GM23338 (cell line): ENCODE results near the gene NTNG2. TPM values are rescaled to one million over a fixed set of nuclear protein-coding genes. Genes with fewer than 3 reads are reported as not detected.

Experiments used
- ATAC-seq: fragments of 200-7000 bp; cut with Tn5 transposase; 3 replicates; pipeline ENCODE4 v1.9.1; 2020
- DNase-seq: peaks from one replicate; pipeline ENCODE4 v3.0.0-alpha.2; 2015; ENCODE audit warnings: low spot score
- H2AFZ ChIP-seq: fragments of 200-600 bp; sonication (generic); 2 replicates; pipeline ENCODE4 v1.8.0; 2016; ENCODE audit warnings: antibody characterized with exemption, mild to moderate bottlenecking, moderate library complexity
- H3F3A ChIP-seq: fragments of 200-600 bp; sonication (generic); replicated peaks from 2 replicates; pipeline ENCODE4 v1.8.0; 2017; ENCODE audit warnings: antibody characterized with exemption, mixed run types, low read depth
- H3K27ac ChIP-seq: fragments of 200-600 bp; sonication (generic); 2 replicates; pipeline ENCODE4 v1.6.1; 2016; ENCODE audit warnings: low read depth
- H3K27me3 ChIP-seq: fragments of 200-600 bp; sonication (generic); 2 replicates; pipeline ENCODE4 v1.8.0; 2016; ENCODE audit warnings: mild to moderate bottlenecking, mixed run types, moderate library complexity; ENCODE audit not compliant: insufficient read depth
- H3K36me3 ChIP-seq: fragments of 200-600 bp; sonication (generic); 2 replicates; pipeline ENCODE4 v1.8.0; 2016; ENCODE audit warnings: mild to moderate bottlenecking; ENCODE audit not compliant: insufficient read depth
- H3K4me1 ChIP-seq: fragments of 200-600 bp; sonication (generic); 2 replicates; pipeline ENCODE4 v1.8.0; 2016; ENCODE audit warnings: mild to moderate bottlenecking, moderate library complexity; ENCODE audit not compliant: insufficient read depth
- H3K4me2 ChIP-seq: fragments of 200-600 bp; sonication (generic); 2 replicates; pipeline ENCODE4 v1.7.1; 2017; ENCODE audit warnings: mixed run types
- H3K4me3 ChIP-seq: fragments of 200-600 bp; sonication (generic); 2 replicates; pipeline ENCODE4 v1.6.1; 2016; ENCODE audit warnings: mixed run types
- H3K79me2 ChIP-seq: fragments of 200-600 bp; sonication (generic); replicated peaks from 2 replicates; pipeline ENCODE4 v1.8.0; 2017; ENCODE audit warnings: mild to moderate bottlenecking; ENCODE audit not compliant: insufficient read depth
- H3K9me2 ChIP-seq: fragments of 200-600 bp; sonication (generic); 2 replicates; pipeline ENCODE4 v1.8.0; 2017; ENCODE audit not compliant: insufficient read depth
- H4K20me1 ChIP-seq: fragments of 200-600 bp; sonication (generic); replicated peaks from 2 replicates; pipeline ENCODE4 v1.8.0; 2017; ENCODE audit warnings: mild to moderate bottlenecking; ENCODE audit not compliant: insufficient read depth
- H3K27ac Mint-ChIP-seq: 2 replicates; pipeline ENCODE4 v1.8.0; 2020; ENCODE audit warnings: inconsistent platforms, mild to moderate bottlenecking, moderate library complexity, mixed read lengths
- H3K27me3 Mint-ChIP-seq: 3 replicates; pipeline ENCODE4 v1.8.0; 2022; ENCODE audit warnings: low read depth, mild to moderate bottlenecking, moderate library complexity, mixed read lengths, inconsistent platforms; ENCODE audit not compliant: insufficient read depth, poor library complexity
- H3K36me3 Mint-ChIP-seq: 3 replicates; pipeline ENCODE4 v1.8.0; 2021; ENCODE audit warnings: low read depth, mild to moderate bottlenecking, inconsistent platforms, moderate library complexity, mixed read lengths
- H3K4me1 Mint-ChIP-seq: 3 replicates; pipeline ENCODE4 v1.8.0; 2020; ENCODE audit warnings: mild to moderate bottlenecking, inconsistent platforms, mixed read lengths
- H3K4me3 Mint-ChIP-seq: 3 replicates; pipeline ENCODE4 v1.8.0; 2021; ENCODE audit warnings: moderate library complexity, mild to moderate bottlenecking, inconsistent platforms, mixed read lengths
- H3K9me3 Mint-ChIP-seq: 3 replicates; pipeline ENCODE4 v1.8.0; 2020; ENCODE audit warnings: moderate library complexity, mild to moderate bottlenecking, inconsistent platforms, mixed read lengths
- ETS1 ChIP-seq: IDR thresholded peaks from 2 replicates; pipeline ENCODE4 v1.6.1; 2016; ENCODE audit warnings: antibody characterized with exemption
- EZH2 ChIP-seq: fragments of 200-600 bp; sonication (generic); IDR thresholded peaks from one replicate; pipeline ENCODE4 v1.8.0; 2017; ENCODE audit warnings: antibody characterized with exemption, mild to moderate bottlenecking, low read depth; ENCODE audit not compliant: unreplicated experiment
- NANOG ChIP-seq: IDR thresholded peaks from 2 replicates; pipeline ENCODE4 v1.6.1; 2016; ENCODE audit warnings: antibody characterized with exemption, borderline replicate concordance
- REST ChIP-seq: IDR thresholded peaks from one replicate; pipeline ENCODE4 v1.6.1; 2018; ENCODE audit warnings: antibody characterized with exemption; ENCODE audit not compliant: unreplicated experiment
- STAT1 ChIP-seq: IDR thresholded peaks from one replicate; pipeline ENCODE4 v1.6.1; 2016; ENCODE audit warnings: antibody characterized with exemption; ENCODE audit not compliant: unreplicated experiment
- ZNF114 ChIP-seq: fragments of 250-450 bp; sonication (Bioruptor Pico); IDR thresholded peaks from 2 replicates; pipeline ENCODE4 v1.5.0; 2020; ENCODE audit warnings: mild to moderate bottlenecking, moderate library complexity
- ZNF331 ChIP-seq: fragments of 250-450 bp; sonication (Bioruptor Pico); IDR thresholded peaks from 2 replicates; pipeline ENCODE4 v1.5.0; 2020; ENCODE audit warnings: low read depth, mild to moderate bottlenecking, moderate library complexity
- ZNF462 ChIP-seq: fragments of 250-450 bp; sonication (Bioruptor Pico); IDR thresholded peaks from 2 replicates; pipeline ENCODE4 v1.5.0; 2020; ENCODE audit warnings: mild to moderate bottlenecking, moderate library complexity
- polyA plus RNA-seq: library from polyadenylated mRNA; unstranded; fragments of >200 nt; fragmentation: Nextera tagmentation; extraction: Ambion mirVana; gene quantifications from 2 replicates; pipeline ENCODE4 v1.2.1, GENCODE V29; 2016
- total RNA-seq: library from RNA; depleted of rRNA; stranded (reverse); fragments of >200 nt; shearing (Covaris generic); gene quantifications from 2 replicates; pipeline ENCODE4 v1.2.3, GENCODE V29; 2014
- TF ChIP-seq, protein P1 (sequence below), 2 experiments: fragments of 200-600 bp in 1 of 2; sonication (generic) in 1 of 2; conservative IDR thresholded peaks; 2 replicates each; pipeline versions ENCODE4 v1.5.1 to v1.6.1; 2016 to 2017; ENCODE audit warnings: antibody characterized with exemption in 2 of 2, low read depth in 2 of 2, mild to moderate bottlenecking in 2 of 2, moderate library complexity in 1 of 2

The NTNG2 gene
- total and polyA plus RNA-seq, 2 experiments from 2014 or later = 0.99 to 1.7 TPM

GRCh38 chr9:132193227-132194124, 31.6 kb downstream of the NTNG2 start:
- H3K4me2 ChIP-seq = no peak overlapping the region
- DNase-seq (no peak), ATAC-seq (no peak)
- Mint-ChIP-seq H3K4me3 (no peak overlapping the region), H3K27ac (no peak overlapping the region), H3K9me3 (no peaks in the 10 kb centered on the region), H3K36me3 (no peaks in the 10 kb centered on the region), H3K27me3 (peaks cover 3% of the 10 kb centered on the region), H3K4me1 (no peaks in the 10 kb centered on the region)
- H2AFZ ChIP-seq = no peak overlapping the region
- H3K9me2 ChIP-seq = no peaks in the 10 kb centered on the region
- no peak for TF ChIP-seq NANOG
- TF ChIP-seq ZNF331 (CRISPR knock-in tag) = no peak
- no peak for TF ChIP-seq STAT1
- no peak for TF ChIP-seq REST
- TF ChIP-seq ETS1 = no peak
- no peak for TF ChIP-seq ZNF114
- no peak for TF ChIP-seq EZH2
- TF ChIP-seq, protein P1, sequence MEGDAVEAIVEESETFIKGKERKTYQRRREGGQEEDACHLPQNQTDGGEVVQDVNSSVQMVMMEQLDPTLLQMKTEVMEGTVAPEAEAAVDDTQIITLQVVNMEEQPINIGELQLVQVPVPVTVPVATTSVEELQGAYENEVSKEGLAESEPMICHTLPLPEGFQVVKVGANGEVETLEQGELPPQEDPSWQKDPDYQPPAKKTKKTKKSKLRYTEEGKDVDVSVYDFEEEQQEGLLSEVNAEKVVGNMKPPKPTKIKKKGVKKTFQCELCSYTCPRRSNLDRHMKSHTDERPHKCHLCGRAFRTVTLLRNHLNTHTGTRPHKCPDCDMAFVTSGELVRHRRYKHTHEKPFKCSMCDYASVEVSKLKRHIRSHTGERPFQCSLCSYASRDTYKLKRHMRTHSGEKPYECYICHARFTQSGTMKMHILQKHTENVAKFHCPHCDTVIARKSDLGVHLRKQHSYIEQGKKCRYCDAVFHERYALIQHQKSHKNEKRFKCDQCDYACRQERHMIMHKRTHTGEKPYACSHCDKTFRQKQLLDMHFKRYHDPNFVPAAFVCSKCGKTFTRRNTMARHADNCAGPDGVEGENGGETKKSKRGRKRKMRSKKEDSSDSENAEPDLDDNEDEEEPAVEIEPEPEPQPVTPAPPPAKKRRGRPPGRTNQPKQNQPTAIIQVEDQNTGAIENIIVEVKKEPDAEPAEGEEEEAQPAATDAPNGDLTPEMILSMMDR (conservative IDR thresholded peaks at IDR 0.05; ENCODE audit: low read depth in 2 of 2) = no peak
- no peaks in the 10 kb centered on the region for H3K79me2 ChIP-seq
- no peaks in the 10 kb centered on the region for H3K4me1 ChIP-seq
- no peak overlapping the region for H3K4me3 ChIP-seq
- no peak overlapping the region for H3K27ac ChIP-seq
- H3K27me3 ChIP-seq = no peaks in the 10 kb centered on the region
- H4K20me1 ChIP-seq = no peaks in the 10 kb centered on the region
- no peaks in the 10 kb centered on the region for H3K36me3 ChIP-seq
- H3F3A ChIP-seq = no peaks in the 10 kb centered on the region

DNA sequence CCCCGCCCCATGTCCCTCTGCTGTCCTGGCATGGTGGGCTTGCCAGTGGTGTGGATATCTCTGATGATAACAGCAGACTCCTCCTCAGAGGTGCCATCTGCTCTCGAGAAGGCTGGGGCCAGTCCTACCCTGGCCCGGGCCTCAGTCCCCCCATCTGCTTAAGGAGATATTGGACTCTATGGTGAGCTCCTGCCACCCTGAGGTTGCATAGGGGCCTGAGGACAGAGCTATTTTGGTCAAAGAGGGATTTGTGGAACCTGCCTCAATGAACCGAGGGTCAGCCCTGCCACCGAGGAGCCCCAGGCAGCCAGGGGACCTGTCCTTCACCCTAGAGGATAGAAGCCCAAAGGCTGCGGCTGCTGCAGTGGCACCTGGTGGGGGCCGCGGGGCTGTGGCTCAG, 32.6 kb downstream of the NTNG2 start:
- Mint-ChIP-seq H3K4me1 (no peaks in the 10 kb centered on the region), H3K36me3 (no peaks in the 10 kb centered on the region), H3K9me3 (0 out of 3 replicates have a peak, but pooled peaks cover 5% of the 10 kb centered on the region), H3K4me3 (no peak overlapping the region), H3K27ac (no peak overlapping the region), H3K27me3 (no peaks in the 10 kb centered on the region)
- no peaks in the 10 kb centered on the region for H3K27me3 ChIP-seq
- H3K9me2 ChIP-seq = no peaks in the 10 kb centered on the region
- no peaks in the 10 kb centered on the region for H3K36me3 ChIP-seq
- no peaks in the 10 kb centered on the region for H4K20me1 ChIP-seq
- no peak overlapping the region for H3K27ac ChIP-seq
- ATAC-seq (no peak), DNase-seq (no peak)
- no peaks in the 10 kb centered on the region for H3F3A ChIP-seq
- H3K79me2 ChIP-seq = no peaks in the 10 kb centered on the region
- no peak overlapping the region for H3K4me3 ChIP-seq
- H3K4me1 ChIP-seq = no peaks in the 10 kb centered on the region
- H2AFZ ChIP-seq = no peak overlapping the region
- no peak overlapping the region for H3K4me2 ChIP-seq
- TF ChIP-seq ZNF462 (CRISPR knock-in tag) = no peak
